Keratinocyte (primary cell): ENCODE measurements around the gene INPP4B.

Experiments
- EZH2 ChIP-seq: IDR thresholded peaks from one replicate; pipeline ENCODE4 v1.6.1; 2012; ENCODE audit warnings: inconsistent platforms, mild to moderate bottlenecking, low read length, moderate library complexity
- TF ChIP-seq, protein P1 (sequence below), 3 experiments: IDR thresholded peaks in 1 of 3; conservative IDR thresholded peaks in 1 of 3; optimal IDR thresholded peaks in 1 of 3; 2 replicates in 2 of 3; 3 replicates in 1 of 3; pipeline versions ENCODE3 to v1.5.1; 2011; ENCODE audit warnings: low read length in 3 of 3, mild to moderate bottlenecking in 3 of 3, moderate library complexity in 2 of 3, control low read depth in 1 of 3, inconsistent platforms in 1 of 3; ENCODE audit not compliant: insufficient read depth in 2 of 3; ENCODE audit errors: extremely low read depth in 1 of 3

DNA sequence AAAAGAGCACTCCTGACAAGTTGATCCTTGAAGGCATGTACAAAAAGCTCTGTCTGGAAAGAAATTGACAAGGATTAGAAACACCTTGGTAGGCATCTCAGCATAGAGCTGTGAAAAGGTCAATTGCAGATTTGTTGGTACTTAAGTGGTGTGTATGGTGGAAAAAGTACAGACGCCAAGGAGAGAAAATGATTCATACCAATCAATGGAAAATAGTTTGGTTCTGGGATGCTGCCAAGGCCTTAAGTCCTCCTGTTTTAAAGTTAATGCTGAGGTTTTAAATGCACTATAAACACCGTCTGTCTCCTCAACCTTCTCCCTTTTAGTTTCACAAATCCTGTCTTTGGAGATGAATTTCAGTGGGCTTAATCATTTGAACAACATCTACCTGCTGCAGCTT lies 685.6 kb downstream of the INPP4B start:
- TF ChIP-seq, protein P1, sequence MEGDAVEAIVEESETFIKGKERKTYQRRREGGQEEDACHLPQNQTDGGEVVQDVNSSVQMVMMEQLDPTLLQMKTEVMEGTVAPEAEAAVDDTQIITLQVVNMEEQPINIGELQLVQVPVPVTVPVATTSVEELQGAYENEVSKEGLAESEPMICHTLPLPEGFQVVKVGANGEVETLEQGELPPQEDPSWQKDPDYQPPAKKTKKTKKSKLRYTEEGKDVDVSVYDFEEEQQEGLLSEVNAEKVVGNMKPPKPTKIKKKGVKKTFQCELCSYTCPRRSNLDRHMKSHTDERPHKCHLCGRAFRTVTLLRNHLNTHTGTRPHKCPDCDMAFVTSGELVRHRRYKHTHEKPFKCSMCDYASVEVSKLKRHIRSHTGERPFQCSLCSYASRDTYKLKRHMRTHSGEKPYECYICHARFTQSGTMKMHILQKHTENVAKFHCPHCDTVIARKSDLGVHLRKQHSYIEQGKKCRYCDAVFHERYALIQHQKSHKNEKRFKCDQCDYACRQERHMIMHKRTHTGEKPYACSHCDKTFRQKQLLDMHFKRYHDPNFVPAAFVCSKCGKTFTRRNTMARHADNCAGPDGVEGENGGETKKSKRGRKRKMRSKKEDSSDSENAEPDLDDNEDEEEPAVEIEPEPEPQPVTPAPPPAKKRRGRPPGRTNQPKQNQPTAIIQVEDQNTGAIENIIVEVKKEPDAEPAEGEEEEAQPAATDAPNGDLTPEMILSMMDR (optimal IDR thresholded peaks at IDR 0.05 in 1 of 3, IDR thresholded peaks at IDR 0.05 in 1 of 3, conservative IDR thresholded peaks at IDR 0.05 in 1 of 3; ENCODE audit: extremely low read depth in 1 of 3, insufficient read depth in 2 of 3, low read length in 3 of 3), result no peak
- no peak for TF ChIP-seq EZH2
